Measurements from ENCODE around the gene CDKN2A. TPM values are rescaled to one million over a fixed set of nuclear protein-coding genes. Genes with fewer than 3 reads are reported as not detected.

CDKN2A gene
- total RNA-seq, 1 experiment from 2014 or later: 273 TPM

DNA sequence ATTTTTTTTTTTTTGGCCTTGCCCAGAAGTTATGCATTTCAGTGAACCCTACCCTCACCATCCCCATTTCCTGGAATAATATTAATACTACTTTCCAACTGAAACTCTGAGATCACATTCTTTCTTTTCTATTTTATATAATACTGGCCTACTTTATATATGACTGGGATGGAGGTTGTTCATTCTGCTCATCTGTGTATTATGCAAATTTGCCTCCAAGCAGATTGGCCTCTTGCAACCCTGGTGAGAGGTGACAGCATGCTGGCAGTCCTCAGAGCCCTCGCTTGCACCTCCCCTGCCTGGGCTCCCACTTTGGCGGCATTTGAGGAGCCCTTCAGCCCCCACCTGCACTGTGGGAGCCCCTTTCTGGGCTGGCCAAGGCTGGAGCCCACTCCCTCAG, 35.4 kb downstream of the CDKN2A start:
- BruUV-seq (replicated peaks): no TSS peak
- CTCF ChIA-PET: no interaction called here
- Histone ChIP-seq H3K9ac (ENCODE audit: low read length) (no peak overlapping the region), H3K9me3 (ENCODE audit: low read length) (no peaks in the 10 kb centered on the region), H3K4me1 (ENCODE audit: insufficient read depth, low read length) (no peaks in the 10 kb centered on the region), H2AFZ (ENCODE audit: low read length) (no peak overlapping the region), H3K4me2 (ENCODE audit: low read length) (no peak overlapping the region), H3K36me3 (ENCODE audit: low read depth, low read length) (no peaks in the 10 kb centered on the region), H3K9me2 (replicated peaks; ENCODE audit: low read length) (no peaks in the 10 kb centered on the region), H3K27me3 (ENCODE audit: low read length) (no peaks in the 10 kb centered on the region), H3F3A (ENCODE audit: low read length, unreplicated experiment) (no peaks in the 10 kb centered on the region), H3K4me3 (ENCODE audit: low read length) (no peak overlapping the region), H4K20me1 (ENCODE audit: low read length) (no peaks in the 10 kb centered on the region), H3K27ac (ENCODE audit: low read length) (no peak overlapping the region), H3K79me2 (ENCODE audit: low read length) (no peaks in the 10 kb centered on the region)
- no peak for DNase-seq
- POLR2A ChIA-PET (ENCODE audit: unreplicated experiment): no interaction called here
- intact Hi-C loops (cut with micrococcal nuclease): no loop called here
- TF ChIP-seq EZH2phosphoT487 (IDR thresholded peaks at IDR 0.05; ENCODE audit: borderline replicate concordance, low read length): no peak
- TF ChIP-seq, protein P1, sequence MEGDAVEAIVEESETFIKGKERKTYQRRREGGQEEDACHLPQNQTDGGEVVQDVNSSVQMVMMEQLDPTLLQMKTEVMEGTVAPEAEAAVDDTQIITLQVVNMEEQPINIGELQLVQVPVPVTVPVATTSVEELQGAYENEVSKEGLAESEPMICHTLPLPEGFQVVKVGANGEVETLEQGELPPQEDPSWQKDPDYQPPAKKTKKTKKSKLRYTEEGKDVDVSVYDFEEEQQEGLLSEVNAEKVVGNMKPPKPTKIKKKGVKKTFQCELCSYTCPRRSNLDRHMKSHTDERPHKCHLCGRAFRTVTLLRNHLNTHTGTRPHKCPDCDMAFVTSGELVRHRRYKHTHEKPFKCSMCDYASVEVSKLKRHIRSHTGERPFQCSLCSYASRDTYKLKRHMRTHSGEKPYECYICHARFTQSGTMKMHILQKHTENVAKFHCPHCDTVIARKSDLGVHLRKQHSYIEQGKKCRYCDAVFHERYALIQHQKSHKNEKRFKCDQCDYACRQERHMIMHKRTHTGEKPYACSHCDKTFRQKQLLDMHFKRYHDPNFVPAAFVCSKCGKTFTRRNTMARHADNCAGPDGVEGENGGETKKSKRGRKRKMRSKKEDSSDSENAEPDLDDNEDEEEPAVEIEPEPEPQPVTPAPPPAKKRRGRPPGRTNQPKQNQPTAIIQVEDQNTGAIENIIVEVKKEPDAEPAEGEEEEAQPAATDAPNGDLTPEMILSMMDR (conservative IDR thresholded peaks at IDR 0.05; ENCODE audit: low read depth, low read length): no peak
- TF ChIP-seq EZH2 (IDR thresholded peaks at IDR 0.05; ENCODE audit: low read length, unreplicated experiment): no peak
- ATAC-seq: no peak

DNA sequence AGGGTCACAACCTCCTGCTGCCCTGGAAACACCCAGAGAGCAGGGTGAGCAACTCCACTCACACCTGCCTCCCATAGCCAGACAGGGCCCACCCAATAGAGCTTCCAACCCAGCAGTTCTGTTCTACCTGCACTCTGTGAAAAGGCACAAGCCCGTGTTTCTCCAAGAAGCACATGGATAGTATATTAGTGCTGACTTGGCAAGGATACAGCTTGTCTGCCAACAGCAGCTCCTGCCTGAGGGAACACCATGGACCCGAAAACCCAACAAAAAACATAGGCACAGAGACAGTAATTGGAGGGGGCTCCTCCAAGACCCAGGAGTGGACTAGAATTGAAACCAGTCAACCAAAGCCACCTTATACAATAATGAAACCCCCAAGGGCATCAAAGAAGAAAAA, 48.6 kb downstream of the CDKN2A start:
- no peaks in the 10 kb centered on the region for H4K20me1 ChIP-seq (ENCODE audit: low read length)
- no peak overlapping the region for H3K4me3 ChIP-seq (ENCODE audit: low read length)
- H3K4me1 ChIP-seq (ENCODE audit: insufficient read depth, low read length): no peaks in the 10 kb centered on the region
- TF ChIP-seq EZH2phosphoT487 (IDR thresholded peaks at IDR 0.05; ENCODE audit: borderline replicate concordance, low read length): no peak
- TF ChIP-seq, protein P1 (conservative IDR thresholded peaks at IDR 0.05; ENCODE audit: low read depth, low read length): no peak
- H3K4me2 ChIP-seq (ENCODE audit: low read length): no peak overlapping the region
- H3K9me2 ChIP-seq (replicated peaks; ENCODE audit: low read length): no peaks in the 10 kb centered on the region
- no peaks in the 10 kb centered on the region for H3K36me3 ChIP-seq (ENCODE audit: low read depth, low read length)
- CTCF ChIA-PET: no interaction called here
- DNase-seq (no peak), ATAC-seq (no peak)
- H3K9me3 ChIP-seq (ENCODE audit: low read length): no peaks in the 10 kb centered on the region
- H2AFZ ChIP-seq (ENCODE audit: low read length): no peak overlapping the region
- intact Hi-C loops (cut with micrococcal nuclease): no loop called here
- no TSS peak for BruUV-seq (replicated peaks)
- no peak overlapping the region for H3K27ac ChIP-seq (ENCODE audit: low read length)
- no peaks in the 10 kb centered on the region for H3K27me3 ChIP-seq (ENCODE audit: low read length)
- no peaks in the 10 kb centered on the region for H3K79me2 ChIP-seq (ENCODE audit: low read length)
- H3F3A ChIP-seq (ENCODE audit: low read length, unreplicated experiment): no peaks in the 10 kb centered on the region
- H3K9ac ChIP-seq (ENCODE audit: low read length): no peak overlapping the region
- POLR2A ChIA-PET (ENCODE audit: unreplicated experiment): no interaction called here

DNA sequence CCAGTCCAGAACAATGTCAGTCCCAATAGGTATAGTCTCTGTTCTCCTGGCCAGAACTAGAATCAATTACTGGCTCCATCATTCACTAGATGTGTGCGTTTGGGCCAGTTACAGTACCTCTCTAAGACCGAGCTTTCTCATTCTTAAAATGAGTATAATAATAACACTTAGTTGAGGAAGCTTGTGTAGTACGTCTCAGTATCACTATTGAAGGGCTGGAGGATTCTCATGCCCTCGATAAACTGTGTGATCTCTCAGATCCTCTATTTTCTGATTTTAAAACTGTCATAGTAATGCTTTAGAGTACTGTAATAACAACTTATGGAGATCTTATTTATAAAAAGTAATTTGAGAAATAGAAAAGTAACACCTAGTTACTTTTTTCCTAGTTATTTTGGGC, 50.7 kb downstream of the CDKN2A start:
- no peaks in the 10 kb centered on the region for H4K20me1 ChIP-seq (ENCODE audit: low read length)
- no TSS peak for BruUV-seq (replicated peaks)
- ATAC-seq: no peak
- ChIA-PET CTCF (no interaction called here), POLR2A (ENCODE audit: unreplicated experiment) (no interaction called here)
- no peak overlapping the region for H3K4me2 ChIP-seq (ENCODE audit: low read length)
- no peaks in the 10 kb centered on the region for H3K9me3 ChIP-seq (ENCODE audit: low read length)
- H3K27me3 ChIP-seq (ENCODE audit: low read length): no peaks in the 10 kb centered on the region
- no peak overlapping the region for H2AFZ ChIP-seq (ENCODE audit: low read length)
- H3K9me2 ChIP-seq (replicated peaks; ENCODE audit: low read length): no peaks in the 10 kb centered on the region
- H3K27ac ChIP-seq (ENCODE audit: low read length): no peak overlapping the region
- H3K4me1 ChIP-seq (ENCODE audit: insufficient read depth, low read length): no peaks in the 10 kb centered on the region
- H3K4me3 ChIP-seq (ENCODE audit: low read length): no peak overlapping the region
- TF ChIP-seq EZH2phosphoT487 (IDR thresholded peaks at IDR 0.05; ENCODE audit: borderline replicate concordance, low read length): no peak
- TF ChIP-seq, protein P1 (conservative IDR thresholded peaks at IDR 0.05; ENCODE audit: low read depth, low read length): no peak
- no peak for TF ChIP-seq EZH2 (IDR thresholded peaks at IDR 0.05; ENCODE audit: low read length, unreplicated experiment)
- H3K79me2 ChIP-seq (ENCODE audit: low read length): no peaks in the 10 kb centered on the region
- H3F3A ChIP-seq (ENCODE audit: low read length, unreplicated experiment): no peaks in the 10 kb centered on the region
- no peaks in the 10 kb centered on the region for H3K36me3 ChIP-seq (ENCODE audit: low read depth, low read length)
- no peak for DNase-seq
- H3K9ac ChIP-seq (ENCODE audit: low read length): no peak overlapping the region
- intact Hi-C loops (cut with micrococcal nuclease): no loop called here
